GM21423 (cell line): ENCODE results near the gene COASY.
"Not testable (repeated sequence)": the region's sequence is repeated elsewhere in the genome, so short reads cannot be mapped to it uniquely, and the experiment has no call there.

ENCODE experiments used
- ATAC-seq: cut with Tn5 transposase; IDR thresholded peaks from one replicate; pipeline ENCODE4 v1.9.1; 2021; ENCODE audit warnings: mild to moderate bottlenecking, moderate library complexity; ENCODE audit not compliant: unreplicated experiment

COASY gene

GRCh38 chr17:42609814-42610801, 48.2 kb downstream of the COASY start:
- not testable (repeated sequence) for ATAC-seq

DNA sequence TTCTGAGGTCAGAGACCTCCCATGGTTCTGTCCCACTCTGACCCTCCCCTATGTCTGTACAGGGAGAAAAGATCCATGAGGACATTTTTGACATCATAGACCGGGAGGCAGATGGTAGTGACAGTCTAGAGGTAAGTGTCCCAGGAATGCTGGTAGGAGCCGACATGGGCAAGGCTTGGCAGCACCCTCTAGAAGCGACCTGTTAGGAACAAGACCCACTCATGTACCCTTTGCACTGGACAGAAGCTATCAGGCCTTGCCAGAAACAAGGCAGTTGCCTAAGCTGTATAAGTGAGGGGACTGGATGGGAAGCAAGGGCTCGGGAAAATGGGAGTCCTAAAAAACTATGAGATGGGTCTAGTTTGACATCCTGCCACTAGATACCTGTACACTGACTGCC, 50.1 kb downstream of the COASY start:
- ATAC-seq, result no peak

GRCh38 chr17:42613699-42614295, 51.8 kb downstream of the COASY start:
- no peak for ATAC-seq
